Stromal cell of bone marrow (primary cell): ENCODE data around the gene POF1B.
"Not testable (repeated sequence)": the region's sequence is repeated elsewhere in the genome, so short reads cannot be mapped to it uniquely, and the experiment has no call there.

Experiments used
- DNase-seq: peaks from one replicate; pipeline ENCODE4 v3.0.0-alpha.2; 2012; ENCODE audit warnings: low read depth

POF1B gene

GRCh38 chrX:85379174-85379907 is at the start of gene POF1B:
TSS of gene POF1B (minus strand) at chrX:85379665. CDS start at chrX:85379454, 211 bp downstream.
- no peak for DNase-seq

GRCh38 chrX:85429066-85429465 is 49.6 kb upstream of the POF1B start:
- DNase-seq, result no peak

- no peak for DNase-seq
These were observed 39.8 kb upstream of the POF1B start for GRCh38 chrX:85419293-85419692.

GRCh38 chrX:85391878-85392238 is 12.4 kb upstream of the POF1B start:
- no peak for DNase-seq

GRCh38 chrX:85391185-85391877 is 11.9 kb upstream of the POF1B start:
- DNase-seq, result no peak

GRCh38 chrX:85381602-85382001 is 2.1 kb upstream of the POF1B start:
- DNase-seq, result no peak

GRCh38 chrX:85378461-85378860 is 1.0 kb downstream of the POF1B start:
- no peak for DNase-seq

- no peak for DNase-seq
These were observed 4.1 kb downstream of the POF1B start for GRCh38 chrX:85375333-85375738.

- DNase-seq, result no peak
These were observed 14.0 kb downstream of the POF1B start for GRCh38 chrX:85365370-85365995.

GRCh38 chrX:85359051-85359450 is 20.4 kb downstream of the POF1B start:
- no peak for DNase-seq

GRCh38 chrX:85345523-85345922 is 33.9 kb downstream of the POF1B start:
- DNase-seq, result no peak

- no peak for DNase-seq
These were observed 52.5 kb downstream of the POF1B start for GRCh38 chrX:85327060-85327333.

- no peak for DNase-seq
These were observed 53.0 kb downstream of the POF1B start for GRCh38 chrX:85326234-85327059.

GRCh38 chrX:85311348-85311747 is 68.1 kb downstream of the POF1B start:
- DNase-seq, result not testable (repeated sequence)

GRCh38 chrX:85309717-85310116 is 69.7 kb downstream of the POF1B start:
- no peak for DNase-seq

GRCh38 chrX:85303544-85303943 is 75.9 kb downstream of the POF1B start:
- DNase-seq, result no peak

- no peak for DNase-seq
These were observed 90.3 kb downstream of the POF1B start for GRCh38 chrX:85288992-85289723.

- DNase-seq, result not testable (repeated sequence)
These were observed 94.2 kb downstream of the POF1B start for GRCh38 chrX:85285286-85285685.

- DNase-seq, result no peak
These were observed 134.8 kb downstream of the POF1B start for GRCh38 chrX:85244450-85245211.

- no peak for DNase-seq
These were observed 135.6 kb downstream of the POF1B start, which contains the start of the genes SATL1 and ZNF711 for GRCh38 chrX:85243761-85244449. TSS of gene SATL1 (minus strand) at chrX:85243779. CDS start at chrX:85108968, 134,811 bp downstream. TSS of gene ZNF711 (plus strand) at chrX:85243991. CDS start at chrX:85247573, 3,582 bp downstream.
